Measurements from ENCODE around the gene FBXO11.

Gene FBXO11

DNA sequence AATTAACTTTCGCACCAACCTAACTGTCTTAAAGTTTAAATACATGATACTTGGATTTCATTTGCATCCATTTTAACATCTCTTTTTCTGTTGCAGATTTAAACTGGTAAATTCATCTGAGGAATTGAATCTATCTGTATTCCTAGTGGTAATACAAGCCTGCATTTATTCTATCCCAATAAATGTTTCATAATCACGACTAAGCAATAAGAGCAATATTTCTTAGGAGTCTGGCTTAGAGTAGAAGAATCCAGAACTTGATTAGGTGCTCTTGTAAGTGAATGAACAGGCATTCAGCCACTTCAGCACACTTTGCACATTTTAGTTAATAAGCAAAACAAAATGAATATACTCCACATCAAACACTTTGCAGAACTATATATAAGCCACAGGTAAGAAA, 96.4 kb downstream of the FBXO11 start:
- H3K9me3 ChIP-seq (ENCODE audit: control insufficient read depth in 2 of 2, low read length in 2 of 2), result no peaks in the 10 kb centered on the region
- no peak overlapping the region for H3K4me3 ChIP-seq (ENCODE audit: low read length in 2 of 2)
- no peak overlapping the region for H3K9ac ChIP-seq (ENCODE audit: low read length in 2 of 2)
- no peak overlapping the region for H3K27ac ChIP-seq (ENCODE audit: low read length)
- no peaks in the 10 kb centered on the region for H3K4me1 ChIP-seq (ENCODE audit: control insufficient read depth, insufficient read depth, low read length)
- H3K27me3 ChIP-seq (ENCODE audit: control insufficient read depth in 1 of 2, insufficient read depth in 2 of 2, low read length in 2 of 2), result no peaks in the 10 kb centered on the region
- H3K36me3 ChIP-seq (ENCODE audit: control insufficient read depth in 2 of 2, insufficient read depth in 2 of 2, low read length in 2 of 2), result peaks cover 13 to 45% of the 10 kb centered on the region in 2 donors

- Histone ChIP-seq H3K27ac (ENCODE audit: low read length) (no peak overlapping the region), H3K9me3 (ENCODE audit: control insufficient read depth in 2 of 2, low read length in 2 of 2) (peaks cover under 1% of the 10 kb centered on the region in 2 donors), H3K27me3 (ENCODE audit: control insufficient read depth in 1 of 2, insufficient read depth in 2 of 2, low read length in 2 of 2) (no peaks in the 10 kb centered on the region), H3K4me3 (ENCODE audit: low read length in 2 of 2) (no peak overlapping the region), H3K4me1 (ENCODE audit: control insufficient read depth, insufficient read depth, low read length) (no peaks in the 10 kb centered on the region), H3K9ac (ENCODE audit: low read length in 2 of 2) (no peak overlapping the region), H3K36me3 (ENCODE audit: control insufficient read depth in 2 of 2, insufficient read depth in 2 of 2, low read length in 2 of 2) (peaks cover 23 to 52% of the 10 kb centered on the region in 2 donors)
These were observed 97.7 kb downstream of the FBXO11 start for GRCh38 chr2:47808614-47809013.

GRCh38 chr2:47805850-47806249, 100.4 kb downstream of the FBXO11 start:
- Histone ChIP-seq H3K36me3 (ENCODE audit: control insufficient read depth in 2 of 2, insufficient read depth in 2 of 2, low read length in 2 of 2) (peaks cover 40 to 57% of the 10 kb centered on the region in 2 donors), H3K27me3 (ENCODE audit: control insufficient read depth in 1 of 2, insufficient read depth in 2 of 2, low read length in 2 of 2) (no peaks in the 10 kb centered on the region), H3K4me3 (ENCODE audit: low read length in 2 of 2) (no peak overlapping the region), H3K9ac (ENCODE audit: low read length in 2 of 2) (no peak overlapping the region), H3K27ac (ENCODE audit: low read length) (no peak overlapping the region), H3K4me1 (ENCODE audit: control insufficient read depth, insufficient read depth, low read length) (no peaks in the 10 kb centered on the region), H3K9me3 (ENCODE audit: control insufficient read depth in 2 of 2, low read length in 2 of 2) (peaks cover 5 to 6% of the 10 kb centered on the region in 2 donors)

DNA sequence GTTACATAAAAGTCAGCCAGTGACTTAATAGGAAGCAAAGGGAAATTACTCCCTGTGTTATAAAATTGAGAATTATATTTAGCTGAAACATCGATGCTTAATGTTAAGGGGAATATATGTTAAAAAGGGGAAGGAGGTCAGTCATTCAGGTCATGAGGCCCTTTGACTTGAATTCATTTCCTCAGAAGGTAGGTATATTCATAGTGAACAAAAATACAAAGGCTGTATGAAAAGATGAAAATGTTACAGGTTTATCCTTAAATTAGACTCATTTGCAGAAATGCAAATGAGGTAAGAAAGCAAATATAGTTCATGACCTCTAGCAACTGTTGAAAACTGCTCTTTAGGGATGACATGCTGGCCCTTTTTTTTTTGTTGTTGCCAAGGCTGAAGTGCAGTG, 102.5 kb downstream of the FBXO11 start:
- Histone ChIP-seq H3K27ac (ENCODE audit: low read length) (no peak overlapping the region), H3K9ac (ENCODE audit: low read length in 2 of 2) (no peak overlapping the region), H3K4me3 (ENCODE audit: low read length in 2 of 2) (no peak overlapping the region), H3K9me3 (ENCODE audit: control insufficient read depth in 2 of 2, low read length in 2 of 2) (peaks cover 5 to 6% of the 10 kb centered on the region in 2 donors), H3K36me3 (ENCODE audit: control insufficient read depth in 2 of 2, insufficient read depth in 2 of 2, low read length in 2 of 2) (peaks cover 51 to 66% of the 10 kb centered on the region in 2 donors), H3K27me3 (ENCODE audit: control insufficient read depth in 1 of 2, insufficient read depth in 2 of 2, low read length in 2 of 2) (no peaks in the 10 kb centered on the region), H3K4me1 (ENCODE audit: control insufficient read depth, insufficient read depth, low read length) (no peaks in the 10 kb centered on the region)

- Histone ChIP-seq H3K9ac (ENCODE audit: low read length in 2 of 2) (no peak overlapping the region), H3K4me3 (ENCODE audit: low read length in 2 of 2) (no peak overlapping the region), H3K9me3 (ENCODE audit: control insufficient read depth in 2 of 2, low read length in 2 of 2) (peaks cover 5 to 6% of the 10 kb centered on the region in 2 donors), H3K36me3 (ENCODE audit: control insufficient read depth in 2 of 2, insufficient read depth in 2 of 2, low read length in 2 of 2) (peaks cover 55 to 69% of the 10 kb centered on the region in 2 donors), H3K4me1 (ENCODE audit: control insufficient read depth, insufficient read depth, low read length) (no peaks in the 10 kb centered on the region), H3K27ac (ENCODE audit: low read length) (no peak overlapping the region), H3K27me3 (ENCODE audit: control insufficient read depth in 1 of 2, insufficient read depth in 2 of 2, low read length in 2 of 2) (no peaks in the 10 kb centered on the region)
These were observed 102.9 kb downstream of the FBXO11 start for GRCh38 chr2:47803363-47803762.

DNA sequence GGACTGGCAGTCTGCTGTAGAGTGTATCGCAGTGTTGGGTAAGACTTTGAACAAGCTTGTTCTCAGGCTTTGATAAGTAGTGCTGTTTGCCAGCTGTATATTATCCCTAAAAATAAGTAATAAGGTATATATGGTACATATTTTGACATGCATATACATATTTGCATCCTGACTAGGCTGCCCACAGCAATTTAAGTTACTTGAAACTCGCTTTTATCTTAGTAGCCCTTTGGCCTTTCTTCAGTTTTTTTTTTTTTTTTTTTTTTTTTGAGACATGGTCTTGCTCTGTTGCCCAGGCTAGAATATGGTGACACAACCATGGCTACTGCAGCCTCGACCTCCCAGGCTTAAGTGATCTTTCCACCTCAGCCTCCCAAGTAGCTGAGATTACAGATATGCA, 105.2 kb downstream of the FBXO11 start:
- Histone ChIP-seq H3K4me1 (ENCODE audit: control insufficient read depth, insufficient read depth, low read length) (no peaks in the 10 kb centered on the region), H3K36me3 (ENCODE audit: control insufficient read depth in 2 of 2, insufficient read depth in 2 of 2, low read length in 2 of 2) (peaks cover 63 to 69% of the 10 kb centered on the region in 2 donors)

GRCh38 chr2:47799031-47799609, 107.2 kb downstream of the FBXO11 start:
- H3K27me3 ChIP-seq (ENCODE audit: control insufficient read depth in 1 of 2, insufficient read depth in 2 of 2, low read length in 2 of 2), result no peaks in the 10 kb centered on the region
- H3K4me3 ChIP-seq (ENCODE audit: low read length in 2 of 2), result no peak overlapping the region
- H3K9ac ChIP-seq (ENCODE audit: low read length in 2 of 2), result no peak overlapping the region
- H3K27ac ChIP-seq (ENCODE audit: low read length), result no peak overlapping the region
- H3K36me3 ChIP-seq (ENCODE audit: control insufficient read depth in 2 of 2, insufficient read depth in 2 of 2, low read length in 2 of 2), result peaks cover 56 to 59% of the 10 kb centered on the region in 2 donors
- H3K9me3 ChIP-seq (ENCODE audit: control insufficient read depth in 2 of 2, low read length in 2 of 2), result peaks cover 5 to 6% of the 10 kb centered on the region in 2 donors
- H3K4me1 ChIP-seq (ENCODE audit: control insufficient read depth, insufficient read depth, low read length), result no peaks in the 10 kb centered on the region

More for the DNA sequence above, 105.2 kb downstream of the FBXO11 start:
- Histone ChIP-seq H3K9ac (ENCODE audit: low read length in 2 of 2) (no peak overlapping the region), H3K4me3 (ENCODE audit: low read length in 2 of 2) (no peak overlapping the region), H3K27me3 (ENCODE audit: control insufficient read depth in 1 of 2, insufficient read depth in 2 of 2, low read length in 2 of 2) (no peaks in the 10 kb centered on the region), H3K9me3 (ENCODE audit: control insufficient read depth in 2 of 2, low read length in 2 of 2) (peaks cover 5 to 6% of the 10 kb centered on the region in 2 donors), H3K27ac (ENCODE audit: low read length) (no peak overlapping the region)

- Histone ChIP-seq H3K27me3 (ENCODE audit: control insufficient read depth in 1 of 2, insufficient read depth in 2 of 2, low read length in 2 of 2) (no peaks in the 10 kb centered on the region), H3K27ac (ENCODE audit: low read length) (no peak overlapping the region), H3K4me3 (ENCODE audit: low read length in 2 of 2) (no peak overlapping the region), H3K9ac (ENCODE audit: low read length in 2 of 2) (no peak overlapping the region), H3K9me3 (ENCODE audit: control insufficient read depth in 2 of 2, low read length in 2 of 2) (peaks cover 4 to 6% of the 10 kb centered on the region in 2 donors), H3K36me3 (ENCODE audit: control insufficient read depth in 2 of 2, insufficient read depth in 2 of 2, low read length in 2 of 2) (peaks cover 53 to 55% of the 10 kb centered on the region in 2 donors), H3K4me1 (ENCODE audit: control insufficient read depth, insufficient read depth, low read length) (no peaks in the 10 kb centered on the region)
These were observed 107.7 kb downstream of the FBXO11 start for GRCh38 chr2:47798631-47799030.

DNA sequence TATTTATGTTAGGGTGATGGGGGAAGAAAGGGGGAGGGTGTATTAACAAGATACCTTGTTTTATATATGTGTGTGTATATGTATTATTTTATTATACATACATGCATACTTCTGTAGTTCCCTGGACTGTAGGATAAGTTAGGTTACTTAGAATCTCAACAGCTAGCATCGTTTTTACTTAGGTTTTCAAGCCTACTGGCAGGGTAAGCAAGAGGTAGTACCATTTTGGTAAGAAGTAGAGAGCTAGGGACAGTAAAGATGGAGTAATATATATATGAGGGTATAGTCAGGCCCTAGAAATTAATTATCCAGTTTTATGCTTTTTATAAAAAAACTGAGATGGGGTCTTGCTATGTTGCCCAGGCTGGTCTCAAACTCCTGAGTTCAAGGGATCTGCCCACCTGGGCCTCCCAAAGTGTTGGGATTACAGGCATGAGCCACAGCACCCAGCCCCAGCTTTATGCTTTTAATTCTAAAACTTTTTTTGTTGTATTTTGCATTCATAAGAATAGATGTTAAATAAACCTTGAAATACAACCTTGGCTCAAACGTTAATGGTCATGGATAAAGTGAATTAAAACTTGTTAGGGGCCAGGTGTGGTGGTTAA, 110.1 kb downstream of the FBXO11 start:
- Histone ChIP-seq H3K4me3 (ENCODE audit: low read length in 2 of 2) (no peak overlapping the region), H3K27me3 (ENCODE audit: control insufficient read depth in 1 of 2, insufficient read depth in 2 of 2, low read length in 2 of 2) (no peaks in the 10 kb centered on the region), H3K27ac (ENCODE audit: low read length) (no peak overlapping the region), H3K9me3 (ENCODE audit: control insufficient read depth in 2 of 2, low read length in 2 of 2) (no peaks in the 10 kb centered on the region), H3K9ac (ENCODE audit: low read length in 2 of 2) (no peak overlapping the region), H3K4me1 (ENCODE audit: control insufficient read depth, insufficient read depth, low read length) (no peaks in the 10 kb centered on the region), H3K36me3 (ENCODE audit: control insufficient read depth in 2 of 2, insufficient read depth in 2 of 2, low read length in 2 of 2) (peaks cover 37 to 42% of the 10 kb centered on the region in 2 donors)

DNA sequence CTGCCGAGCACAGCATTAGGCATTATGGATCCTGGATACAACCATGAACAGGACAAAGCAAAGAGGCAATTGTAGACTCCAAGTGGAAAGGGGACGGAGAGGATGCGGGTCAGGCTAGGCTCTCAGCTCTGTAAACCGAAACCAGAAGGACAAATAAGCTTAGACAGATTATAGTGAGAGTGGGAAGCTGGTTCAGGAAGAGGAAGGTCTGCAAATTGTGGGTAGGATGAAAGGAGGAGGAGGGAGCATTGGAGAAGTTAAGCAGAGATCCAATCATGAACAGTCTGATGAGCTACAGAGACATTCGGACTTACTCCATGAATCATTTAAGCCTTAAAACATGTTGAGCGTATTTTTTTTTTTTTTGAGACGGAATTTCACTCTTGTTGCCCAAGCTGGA, 120.3 kb downstream of the FBXO11 start:
- no peaks in the 10 kb centered on the region for H3K27me3 ChIP-seq (ENCODE audit: control insufficient read depth in 1 of 2, insufficient read depth in 2 of 2, low read length in 2 of 2)
- peaks cover 9% of the 10 kb centered on the region for H3K4me1 ChIP-seq (ENCODE audit: control insufficient read depth, insufficient read depth, low read length)
- no peak overlapping the region for H3K9ac ChIP-seq (ENCODE audit: low read length in 2 of 2)
- no peaks in the 10 kb centered on the region for H3K9me3 ChIP-seq (ENCODE audit: control insufficient read depth in 2 of 2, low read length in 2 of 2)
- no peaks in the 10 kb centered on the region for H3K36me3 ChIP-seq (ENCODE audit: control insufficient read depth in 2 of 2, insufficient read depth in 2 of 2, low read length in 2 of 2)
- H3K4me3 ChIP-seq (ENCODE audit: low read length in 2 of 2), result no peak overlapping the region
- H3K27ac ChIP-seq (ENCODE audit: low read length), result no peak overlapping the region

DNA sequence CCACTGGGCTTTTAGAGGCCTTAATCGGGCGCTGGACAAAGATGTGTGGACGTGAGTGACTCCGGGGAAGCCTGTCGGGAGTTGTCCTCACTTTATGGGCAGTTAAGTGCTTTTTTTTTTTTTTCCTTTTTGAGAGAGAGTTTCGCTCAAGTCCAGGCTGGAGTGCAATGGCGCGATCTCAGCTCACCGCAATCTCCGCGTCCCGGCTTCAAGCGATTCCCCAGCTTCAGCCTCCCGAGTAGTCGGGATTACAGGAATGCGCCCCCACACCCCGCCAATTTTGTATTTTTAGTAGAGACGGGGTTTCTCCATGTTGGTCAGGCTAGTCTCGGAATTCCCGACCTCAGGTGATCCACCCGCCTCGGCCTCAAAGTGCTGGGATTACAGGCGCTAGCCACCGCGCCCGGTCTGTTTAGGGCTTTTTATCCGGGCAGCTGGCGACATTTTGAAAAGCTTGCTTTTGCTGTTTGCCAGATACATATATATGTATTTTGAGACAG, 121.9 kb downstream of the FBXO11 start:
- Histone ChIP-seq H3K4me3 (ENCODE audit: low read length in 2 of 2) (peak overlapping the region; percentile 67 to 87), H3K36me3 (ENCODE audit: control insufficient read depth in 2 of 2, insufficient read depth in 2 of 2, low read length in 2 of 2) (no peaks in the 10 kb centered on the region), H3K27me3 (ENCODE audit: control insufficient read depth in 1 of 2, insufficient read depth in 2 of 2, low read length in 2 of 2) (no peaks in the 10 kb centered on the region), H3K9me3 (ENCODE audit: control insufficient read depth in 2 of 2, low read length in 2 of 2) (no peaks in the 10 kb centered on the region), H3K9ac (ENCODE audit: low read length in 2 of 2) (peak overlapping the region in 1 of 2 donors; percentile 48), H3K4me1 (ENCODE audit: control insufficient read depth, insufficient read depth, low read length) (peaks cover 9% of the 10 kb centered on the region), H3K27ac (ENCODE audit: low read length) (peak overlapping the region; percentile 31)
